GM12878 (cell line): ENCODE data around the gene FNIP1.
"Not testable (repeated sequence)": the region's sequence is repeated elsewhere in the genome, so short reads cannot be mapped to it uniquely, and the experiment has no call there.

Experiments
- CBX5 ChIP-seq: sonication (generic); IDR thresholded peaks from 2 replicates; pipeline ENCODE4 v1.6.1; 2016; ENCODE audit warnings: low read depth, moderate library complexity, mild to moderate bottlenecking, inconsistent platforms
- FOXK2 ChIP-seq: fragments of 450-650 bp; IDR thresholded peaks from 2 replicates; pipeline ENCODE4 v1.6.1; 2017; ENCODE audit warnings: mild to moderate bottlenecking, moderate library complexity
- KAT2A ChIP-seq: conservative IDR thresholded peaks from 2 replicates; pipeline ENCODE4 v1.6.1; 2011; ENCODE audit warnings: low read depth, low read length; ENCODE audit not compliant: control insufficient read depth
- SP1 ChIP-seq: IDR thresholded peaks from one replicate; pipeline ENCODE4 v1.6.1; 2011; ENCODE audit warnings: low read depth, low read length
- SPI1 ChIP-seq: IDR thresholded peaks from 2 replicates; pipeline ENCODE4 v1.6.1; 2011; ENCODE audit warnings: low read depth, mild to moderate bottlenecking, low read length, moderate library complexity, borderline replicate concordance; ENCODE audit not compliant: insufficient read depth
- SUZ12 ChIP-seq: fragments of 200-600 bp; sonication (generic); IDR thresholded peaks from one replicate; pipeline ENCODE4 v1.6.1; 2018; ENCODE audit warnings: antibody characterized with exemption, mild to moderate bottlenecking; ENCODE audit not compliant: unreplicated experiment
- TF ChIP-seq, protein P1 (sequence below), 3 experiments: IDR thresholded peaks in 2 of 3; conservative IDR thresholded peaks in 1 of 3; 2 replicates each; pipeline ENCODE4 v1.5.1; 2011; ENCODE audit warnings: low read depth in 3 of 3, low read length in 3 of 3, mild to moderate bottlenecking in 3 of 3, control low read depth in 2 of 3, moderate library complexity in 2 of 3, inconsistent platforms in 1 of 3, mixed read lengths in 1 of 3; ENCODE audit not compliant: control insufficient read depth in 2 of 3, insufficient read depth in 1 of 3; ENCODE audit errors: extremely low read depth in 1 of 3
- TF ChIP-seq, protein P2 (sequence below): IDR thresholded peaks from 2 replicates; pipeline ENCODE4 v1.6.1; 2012; ENCODE audit warnings: mild to moderate bottlenecking, low read depth, low read length
- TF ChIP-seq, protein P3 (sequence below): IDR thresholded peaks from 2 replicates; pipeline ENCODE4 v1.6.1; 2012; ENCODE audit warnings: low read depth, low read length, improper control_type of control experiment
- TF ChIP-seq, protein P4 (sequence below): fragments of 450-650 bp; IDR thresholded peaks from 2 replicates; pipeline ENCODE4 v1.6.1; 2017; ENCODE audit warnings: antibody characterized with exemption, mild to moderate bottlenecking, moderate library complexity

DNA sequence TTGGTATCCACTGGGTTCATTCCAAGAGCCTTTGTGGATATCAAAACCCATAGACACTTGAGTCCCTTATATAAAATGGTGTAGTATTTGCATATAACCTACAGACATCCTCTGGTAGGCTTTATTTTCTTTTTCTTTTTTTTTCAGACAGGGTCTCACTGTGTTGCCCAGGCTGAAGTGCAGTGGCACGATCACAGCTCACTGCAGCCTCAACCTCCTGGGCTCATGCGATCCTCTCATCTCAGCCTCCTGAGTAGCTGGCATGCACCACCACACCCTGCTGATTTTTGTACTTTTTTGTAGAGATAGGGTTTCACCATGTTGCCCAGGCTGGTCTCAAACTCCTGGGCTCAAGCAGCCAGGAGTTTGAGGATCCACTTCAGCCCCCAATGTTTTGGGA is 175.7 kb downstream of the FNIP1 start:
- not testable (repeated sequence) for TF ChIP-seq CBX5, KAT2A, SPI1, FOXK2, SP1, SUZ12
- TF ChIP-seq, protein P1, sequence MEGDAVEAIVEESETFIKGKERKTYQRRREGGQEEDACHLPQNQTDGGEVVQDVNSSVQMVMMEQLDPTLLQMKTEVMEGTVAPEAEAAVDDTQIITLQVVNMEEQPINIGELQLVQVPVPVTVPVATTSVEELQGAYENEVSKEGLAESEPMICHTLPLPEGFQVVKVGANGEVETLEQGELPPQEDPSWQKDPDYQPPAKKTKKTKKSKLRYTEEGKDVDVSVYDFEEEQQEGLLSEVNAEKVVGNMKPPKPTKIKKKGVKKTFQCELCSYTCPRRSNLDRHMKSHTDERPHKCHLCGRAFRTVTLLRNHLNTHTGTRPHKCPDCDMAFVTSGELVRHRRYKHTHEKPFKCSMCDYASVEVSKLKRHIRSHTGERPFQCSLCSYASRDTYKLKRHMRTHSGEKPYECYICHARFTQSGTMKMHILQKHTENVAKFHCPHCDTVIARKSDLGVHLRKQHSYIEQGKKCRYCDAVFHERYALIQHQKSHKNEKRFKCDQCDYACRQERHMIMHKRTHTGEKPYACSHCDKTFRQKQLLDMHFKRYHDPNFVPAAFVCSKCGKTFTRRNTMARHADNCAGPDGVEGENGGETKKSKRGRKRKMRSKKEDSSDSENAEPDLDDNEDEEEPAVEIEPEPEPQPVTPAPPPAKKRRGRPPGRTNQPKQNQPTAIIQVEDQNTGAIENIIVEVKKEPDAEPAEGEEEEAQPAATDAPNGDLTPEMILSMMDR (IDR thresholded peaks at IDR 0.05 in 2 of 3, conservative IDR thresholded peaks at IDR 0.05 in 1 of 3; ENCODE audit: control insufficient read depth in 2 of 3, extremely low read depth in 1 of 3, insufficient read depth in 1 of 3, low read depth in 3 of 3, low read length in 3 of 3): not testable (repeated sequence)
- TF ChIP-seq, protein P2, sequence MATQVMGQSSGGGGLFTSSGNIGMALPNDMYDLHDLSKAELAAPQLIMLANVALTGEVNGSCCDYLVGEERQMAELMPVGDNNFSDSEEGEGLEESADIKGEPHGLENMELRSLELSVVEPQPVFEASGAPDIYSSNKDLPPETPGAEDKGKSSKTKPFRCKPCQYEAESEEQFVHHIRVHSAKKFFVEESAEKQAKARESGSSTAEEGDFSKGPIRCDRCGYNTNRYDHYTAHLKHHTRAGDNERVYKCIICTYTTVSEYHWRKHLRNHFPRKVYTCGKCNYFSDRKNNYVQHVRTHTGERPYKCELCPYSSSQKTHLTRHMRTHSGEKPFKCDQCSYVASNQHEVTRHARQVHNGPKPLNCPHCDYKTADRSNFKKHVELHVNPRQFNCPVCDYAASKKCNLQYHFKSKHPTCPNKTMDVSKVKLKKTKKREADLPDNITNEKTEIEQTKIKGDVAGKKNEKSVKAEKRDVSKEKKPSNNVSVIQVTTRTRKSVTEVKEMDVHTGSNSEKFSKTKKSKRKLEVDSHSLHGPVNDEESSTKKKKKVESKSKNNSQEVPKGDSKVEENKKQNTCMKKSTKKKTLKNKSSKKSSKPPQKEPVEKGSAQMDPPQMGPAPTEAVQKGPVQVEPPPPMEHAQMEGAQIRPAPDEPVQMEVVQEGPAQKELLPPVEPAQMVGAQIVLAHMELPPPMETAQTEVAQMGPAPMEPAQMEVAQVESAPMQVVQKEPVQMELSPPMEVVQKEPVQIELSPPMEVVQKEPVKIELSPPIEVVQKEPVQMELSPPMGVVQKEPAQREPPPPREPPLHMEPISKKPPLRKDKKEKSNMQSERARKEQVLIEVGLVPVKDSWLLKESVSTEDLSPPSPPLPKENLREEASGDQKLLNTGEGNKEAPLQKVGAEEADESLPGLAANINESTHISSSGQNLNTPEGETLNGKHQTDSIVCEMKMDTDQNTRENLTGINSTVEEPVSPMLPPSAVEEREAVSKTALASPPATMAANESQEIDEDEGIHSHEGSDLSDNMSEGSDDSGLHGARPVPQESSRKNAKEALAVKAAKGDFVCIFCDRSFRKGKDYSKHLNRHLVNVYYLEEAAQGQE: not testable (repeated sequence)
- TF ChIP-seq, protein P3, sequence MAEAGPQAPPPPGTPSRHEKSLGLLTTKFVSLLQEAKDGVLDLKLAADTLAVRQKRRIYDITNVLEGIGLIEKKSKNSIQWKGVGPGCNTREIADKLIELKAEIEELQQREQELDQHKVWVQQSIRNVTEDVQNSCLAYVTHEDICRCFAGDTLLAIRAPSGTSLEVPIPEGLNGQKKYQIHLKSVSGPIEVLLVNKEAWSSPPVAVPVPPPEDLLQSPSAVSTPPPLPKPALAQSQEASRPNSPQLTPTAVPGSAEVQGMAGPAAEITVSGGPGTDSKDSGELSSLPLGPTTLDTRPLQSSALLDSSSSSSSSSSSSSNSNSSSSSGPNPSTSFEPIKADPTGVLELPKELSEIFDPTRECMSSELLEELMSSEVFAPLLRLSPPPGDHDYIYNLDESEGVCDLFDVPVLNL: not testable (repeated sequence)
- TF ChIP-seq, protein P4, sequence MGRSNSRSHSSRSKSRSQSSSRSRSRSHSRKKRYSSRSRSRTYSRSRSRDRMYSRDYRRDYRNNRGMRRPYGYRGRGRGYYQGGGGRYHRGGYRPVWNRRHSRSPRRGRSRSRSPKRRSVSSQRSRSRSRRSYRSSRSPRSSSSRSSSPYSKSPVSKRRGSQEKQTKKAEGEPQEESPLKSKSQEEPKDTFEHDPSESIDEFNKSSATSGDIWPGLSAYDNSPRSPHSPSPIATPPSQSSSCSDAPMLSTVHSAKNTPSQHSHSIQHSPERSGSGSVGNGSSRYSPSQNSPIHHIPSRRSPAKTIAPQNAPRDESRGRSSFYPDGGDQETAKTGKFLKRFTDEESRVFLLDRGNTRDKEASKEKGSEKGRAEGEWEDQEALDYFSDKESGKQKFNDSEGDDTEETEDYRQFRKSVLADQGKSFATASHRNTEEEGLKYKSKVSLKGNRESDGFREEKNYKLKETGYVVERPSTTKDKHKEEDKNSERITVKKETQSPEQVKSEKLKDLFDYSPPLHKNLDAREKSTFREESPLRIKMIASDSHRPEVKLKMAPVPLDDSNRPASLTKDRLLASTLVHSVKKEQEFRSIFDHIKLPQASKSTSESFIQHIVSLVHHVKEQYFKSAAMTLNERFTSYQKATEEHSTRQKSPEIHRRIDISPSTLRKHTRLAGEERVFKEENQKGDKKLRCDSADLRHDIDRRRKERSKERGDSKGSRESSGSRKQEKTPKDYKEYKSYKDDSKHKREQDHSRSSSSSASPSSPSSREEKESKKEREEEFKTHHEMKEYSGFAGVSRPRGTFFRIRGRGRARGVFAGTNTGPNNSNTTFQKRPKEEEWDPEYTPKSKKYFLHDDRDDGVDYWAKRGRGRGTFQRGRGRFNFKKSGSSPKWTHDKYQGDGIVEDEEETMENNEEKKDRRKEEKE: not testable (repeated sequence)
